NCI-H82 (cell line): ENCODE data around the gene NCOR2.

Experiments used
- DNase-seq: peaks from one replicate; lab custom pipeline; 2025; lab: John Stamatoyannopoulos, UW

NCOR2 gene

GRCh38 chr12:124559182-124560017 is 8.0 kb downstream of the NCOR2 start:
- DNase-seq, result no peak

GRCh38 chr12:124558313-124558712 is 9.1 kb downstream of the NCOR2 start:
- no peak for DNase-seq

- DNase-seq, result no peak
These were observed 9.7 kb downstream of the NCOR2 start for GRCh38 chr12:124557518-124558223.

- no peak for DNase-seq
These were observed 10.4 kb downstream of the NCOR2 start for GRCh38 chr12:124556896-124557501.

- DNase-seq, result no peak
These were observed 11.3 kb downstream of the NCOR2 start for GRCh38 chr12:124556074-124556466.

- no peak for DNase-seq
These were observed 12.0 kb downstream of the NCOR2 start for GRCh38 chr12:124555168-124556073.

GRCh38 chr12:124554429-124555029 is 12.9 kb downstream of the NCOR2 start:
- no peak for DNase-seq

GRCh38 chr12:124553862-124554428 is 13.5 kb downstream of the NCOR2 start:
- no peak for DNase-seq

GRCh38 chr12:124551268-124552144 is 15.9 kb downstream of the NCOR2 start:
- peak; percentile 82 for DNase-seq

- no peak for DNase-seq
These were observed 17.0 kb downstream of the NCOR2 start for GRCh38 chr12:124550123-124551089.

- peak; percentile 70 for DNase-seq
These were observed 17.8 kb downstream of the NCOR2 start for GRCh38 chr12:124549629-124550028.

GRCh38 chr12:124548854-124549378 is 18.5 kb downstream of the NCOR2 start:
- peak; percentile 99 for DNase-seq

GRCh38 chr12:124547626-124548025 is 19.8 kb downstream of the NCOR2 start:
- DNase-seq, result no peak

GRCh38 chr12:124545508-124546418 is 21.6 kb downstream of the NCOR2 start:
- no peak for DNase-seq

- no peak for DNase-seq
These were observed 22.4 kb downstream of the NCOR2 start for GRCh38 chr12:124544983-124545382.

GRCh38 chr12:124544311-124544970 is 23.0 kb downstream of the NCOR2 start:
- peak; percentile 87 for DNase-seq
